SK-N-SH (cell line): ENCODE results near the gene TNFRSF4. TPM values are rescaled to one million over a fixed set of nuclear protein-coding genes. Genes with fewer than 3 reads are reported as not detected.
A peak's percentile ranks its signal among the peaks of the same experiment; 100 is the strongest.

Source experiments
- CTCF ChIA-PET: fragments of 300-600, 350-600 bp; formaldehyde crosslinking; extraction: SDS; loops from one replicate; lab custom pipeline; 2021; lab: Yijun Ruan, JAX
- POLR2A ChIA-PET: fragments of 350-600 bp; sonication (Branson Sonifier 250); formaldehyde crosslinking; extraction: SDS; loops from one replicate; lab custom pipeline; 2020; ENCODE audit warnings: antibody characterized with exemption, inconsistent platforms; lab: Yijun Ruan, JAX
- DNase-seq: peaks from one replicate; pipeline ENCODE4 v3.0.0; 2012
- H2AFZ ChIP-seq: fragments of 200-600 bp; sonication (generic); 2 replicates; pipeline ENCODE4 v1.8.1; 2016; ENCODE audit warnings: antibody characterized with exemption, mild to moderate bottlenecking, low read depth
- H3F3A ChIP-seq: fragments of 200-600 bp; sonication (generic); replicated peaks from 2 replicates; pipeline ENCODE3; 2016; ENCODE audit warnings: antibody characterized with exemption, mild to moderate bottlenecking; ENCODE audit not compliant: insufficient read depth
- H3K27ac ChIP-seq, 2 experiments: fragments of 200-500 bp in 1 of 2; fragments of 200-600 bp in 1 of 2; sonication (Bioruptor generic) in 1 of 2; sonication (generic), shearing (Covaris generic) in 1 of 2; 2 replicates each; pipeline versions ENCODE4 v1.5.1 to v1.6.1; 2014 to 2016; ENCODE audit warnings: low read depth in 2 of 2, inconsistent platforms in 1 of 2, low read length in 1 of 2, mild to moderate bottlenecking in 1 of 2, mixed read lengths in 1 of 2
- H3K27me3 ChIP-seq: fragments of 200-600 bp; sonication (generic), shearing (Covaris generic); 2 replicates; pipeline ENCODE4 v1.6.1; 2016; ENCODE audit warnings: mixed run types; ENCODE audit not compliant: insufficient read depth
- H3K36me3 ChIP-seq, 2 experiments: fragments of 200-500 bp in 1 of 2; fragments of 200-600 bp in 1 of 2; sonication (Bioruptor generic) in 1 of 2; sonication (generic) in 1 of 2; replicated peaks in 1 of 2; 2 replicates each; pipeline versions ENCODE3 to v1.5.1; 2014 to 2016; ENCODE audit warnings: low read length in 1 of 2, mild to moderate bottlenecking in 1 of 2; ENCODE audit not compliant: insufficient read depth in 2 of 2, control insufficient read depth in 1 of 2
- H3K4me1 ChIP-seq, 2 experiments: fragments of 200-500 bp in 1 of 2; fragments of 200-600 bp in 1 of 2; sonication (Bioruptor generic) in 1 of 2; sonication (generic), shearing (Covaris generic) in 1 of 2; 2 replicates each; pipeline versions ENCODE4 v1.5.1 to v1.6.1; 2014 to 2016; ENCODE audit warnings: low read depth in 1 of 2, low read length in 1 of 2, mixed run types in 1 of 2; ENCODE audit not compliant: insufficient read depth in 2 of 2, control insufficient read depth in 1 of 2
- H3K4me2 ChIP-seq: fragments of 200-600 bp; sonication (generic), shearing (Covaris generic); 2 replicates; pipeline ENCODE4 v1.6.1; 2017; ENCODE audit warnings: mixed run types
- H3K4me3 ChIP-seq, 2 experiments: fragments of 200-500 bp in 1 of 2; fragments of 200-600 bp in 1 of 2; sonication (Bioruptor generic) in 1 of 2; sonication (generic), shearing (Covaris generic) in 1 of 2; 2 replicates each; pipeline versions ENCODE4 v1.5.1 to v1.8.1; 2014 to 2016; ENCODE audit warnings: low read depth in 2 of 2, inconsistent platforms in 1 of 2, low read length in 1 of 2, mild to moderate bottlenecking in 1 of 2, mixed read lengths in 1 of 2, moderate library complexity in 1 of 2
- H3K79me2 ChIP-seq: fragments of 200-600 bp; sonication (generic); 2 replicates; pipeline ENCODE4 v1.8.1; 2017; ENCODE audit warnings: mild to moderate bottlenecking; ENCODE audit not compliant: insufficient read depth
- H3K9ac ChIP-seq: fragments of 200-600 bp; sonication (generic); 2 replicates; pipeline ENCODE4 v1.6.1; 2017; ENCODE audit warnings: mixed run types
- H3K9me2 ChIP-seq: fragments of 200-600 bp; sonication (generic); 2 replicates; pipeline ENCODE4 v1.6.1; 2017; ENCODE audit warnings: mixed run types
- H3K9me3 ChIP-seq: fragments of 200-600 bp; sonication (generic); 2 replicates; pipeline ENCODE4 v1.6.1; 2017; ENCODE audit warnings: mixed run types, mild to moderate bottlenecking, moderate library complexity
- H4K20me1 ChIP-seq: fragments of 200-600 bp; sonication (generic); 2 replicates; pipeline ENCODE4 v1.6.1; 2017; ENCODE audit warnings: mild to moderate bottlenecking, mixed run types; ENCODE audit not compliant: insufficient read depth
- CHD2 ChIP-seq: fragments of 150-350 bp; IDR thresholded peaks from 2 replicates; pipeline ENCODE4 v1.6.1; 2018; ENCODE audit warnings: low read length; ENCODE audit not compliant: partially characterized antibody
- ELF1 ChIP-seq: IDR thresholded peaks from 2 replicates; pipeline ENCODE4 v1.4.0; 2012
- FOSL2 ChIP-seq: IDR thresholded peaks from 2 replicates; pipeline ENCODE4 v1.4.0; 2012; ENCODE audit warnings: low read depth, mild to moderate bottlenecking, moderate library complexity, borderline replicate concordance
- FOXM1 ChIP-seq: IDR thresholded peaks from 2 replicates; pipeline ENCODE4 v1.4.0; 2012; ENCODE audit warnings: low read depth, mild to moderate bottlenecking
- GATA2 ChIP-seq: sonication (generic); formaldehyde crosslinking; IDR thresholded peaks from 2 replicates; pipeline ENCODE4 v1.5.0; 2020; ENCODE audit warnings: mild to moderate bottlenecking, missing genetic modification reagents
- JUND ChIP-seq: IDR thresholded peaks from 2 replicates; pipeline ENCODE4 v1.4.0; 2012
- MEF2A ChIP-seq: IDR thresholded peaks from 2 replicates; pipeline ENCODE4 v1.4.0; 2012; ENCODE audit warnings: low read depth, borderline replicate concordance
- MXI1 ChIP-seq: IDR thresholded peaks from 2 replicates; pipeline ENCODE4 v1.6.1; 2012; ENCODE audit warnings: mild to moderate bottlenecking, low read depth, low read length, improper control_type of control experiment
- NFIC ChIP-seq: IDR thresholded peaks from 2 replicates; pipeline ENCODE4 v1.4.0; 2012; ENCODE audit warnings: borderline replicate concordance
- RAD21 ChIP-seq: IDR thresholded peaks from 2 replicates; pipeline ENCODE4 v1.6.1; 2012; ENCODE audit warnings: mild to moderate bottlenecking, low read length
- RCOR1 ChIP-seq: fragments of 150-350 bp; IDR thresholded peaks from 2 replicates; pipeline ENCODE4 v1.6.1; 2017; ENCODE audit warnings: antibody characterized with exemption, low read length
- RFX5 ChIP-seq: IDR thresholded peaks from 2 replicates; pipeline ENCODE4 v1.6.1; 2012; ENCODE audit warnings: mild to moderate bottlenecking, improper control_type of control experiment, low read length
- RXRA ChIP-seq: IDR thresholded peaks from 2 replicates; pipeline ENCODE4 v1.4.0; 2012; ENCODE audit warnings: low read depth, mild to moderate bottlenecking, borderline replicate concordance
- SMC3 ChIP-seq: IDR thresholded peaks from 2 replicates; pipeline ENCODE4 v1.6.1; 2012; ENCODE audit warnings: low read depth, low read length, improper control_type of control experiment
- TEAD4 ChIP-seq: IDR thresholded peaks from 2 replicates; pipeline ENCODE4 v1.4.0; 2012; ENCODE audit warnings: mild to moderate bottlenecking, borderline replicate concordance; ENCODE audit not compliant: insufficient read depth
- YY1 ChIP-seq: IDR thresholded peaks from 2 replicates; pipeline ENCODE4 v1.4.0; 2012; ENCODE audit warnings: low read depth, mild to moderate bottlenecking
- WGBS: methylation state at CpG from one replicate; pipeline ENCODE4 v1.1.6; 2017; ENCODE audit warnings: low lambda C conversion rate; 5-methylcytosine and 5-hydroxymethylcytosine counted together
- polyA plus RNA-seq, 3 experiments: library from polyadenylated mRNA; depleted of rRNA; stranded (reverse); fragments of >200 nt; gene quantifications; 2 replicates each; pipeline ENCODE4 v1.2.3, GENCODE V29; 2012
- TF ChIP-seq, protein P1 (sequence below): fragments of 200-600 bp; sonication (generic); IDR thresholded peaks from 2 replicates; pipeline ENCODE4 v1.6.1; 2017; ENCODE audit warnings: antibody characterized with exemption, mild to moderate bottlenecking, moderate library complexity
- TF ChIP-seq, protein P2 (sequence below): fragments of 150-350 bp; IDR thresholded peaks from 2 replicates; pipeline ENCODE4 v1.6.1; 2016; ENCODE audit warnings: mild to moderate bottlenecking, low read depth, low read length

Gene TNFRSF4
- polyA plus RNA-seq, 1 of the 3 experiments (the other 2 are of a cell fraction), result not detected

DNA sequence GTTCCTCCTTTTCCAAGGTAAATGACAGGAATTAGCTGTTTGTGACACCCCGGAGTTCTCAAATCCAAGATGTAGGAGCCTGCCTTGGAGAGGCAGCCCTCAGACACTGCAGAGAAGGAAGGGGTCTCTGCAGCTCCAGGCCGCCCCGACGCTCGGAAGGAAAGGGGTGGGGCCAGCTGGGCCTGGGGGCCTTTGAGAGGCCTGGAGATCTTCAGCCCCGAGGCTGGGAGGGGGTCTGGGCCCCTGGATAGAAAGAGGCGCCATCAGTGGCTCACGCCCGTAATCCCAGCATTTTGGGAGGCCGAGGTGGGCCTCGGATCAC is 6.4 kb downstream of the TNFRSF4 start:
- no peaks in the 10 kb centered on the region for H3K36me3 ChIP-seq
- H2AFZ ChIP-seq, result no peak overlapping the region
- TF ChIP-seq YY1, result no peak
- no peak for TF ChIP-seq FOXM1
- TF ChIP-seq CHD2, result no peak
- no peak for TF ChIP-seq RFX5
- H3K27me3 ChIP-seq, result peaks cover 7% of the 10 kb centered on the region; the same call in 1 of the 2 replicates
- H3K4me1 ChIP-seq, result peaks cover 3 to 8% of the 10 kb centered on the region in 2 experiments; a peak in 1 of 4 replicates
- peak; percentile 41 for DNase-seq
- peak overlapping the region; percentile 62; the same call in 1 of the 2 replicates for H3K4me2 ChIP-seq
- H3K4me3 ChIP-seq, result no peak overlapping the region
- WGBS, result 43% methylated on average over 6 of the region's 11 CpGs
- no peak overlapping the region for H3K9ac ChIP-seq
- H3F3A ChIP-seq, result no peaks in the 10 kb centered on the region
- ChIA-PET POLR2A (no interaction called here), CTCF (interaction anchor here (1.1 to 1.4 kb wide), 4 partner anchors 24 to 175 kb away, joined by 3 to 9 read pairs (median 3); no protein-coding TSS in a partner anchor)
- H3K27ac ChIP-seq, result no peak overlapping the region
- H4K20me1 ChIP-seq, result no peaks in the 10 kb centered on the region
- no peaks in the 10 kb centered on the region for H3K9me3 ChIP-seq
- H3K79me2 ChIP-seq, result no peaks in the 10 kb centered on the region
- H3K9me2 ChIP-seq, result no peaks in the 10 kb centered on the region

DNA sequence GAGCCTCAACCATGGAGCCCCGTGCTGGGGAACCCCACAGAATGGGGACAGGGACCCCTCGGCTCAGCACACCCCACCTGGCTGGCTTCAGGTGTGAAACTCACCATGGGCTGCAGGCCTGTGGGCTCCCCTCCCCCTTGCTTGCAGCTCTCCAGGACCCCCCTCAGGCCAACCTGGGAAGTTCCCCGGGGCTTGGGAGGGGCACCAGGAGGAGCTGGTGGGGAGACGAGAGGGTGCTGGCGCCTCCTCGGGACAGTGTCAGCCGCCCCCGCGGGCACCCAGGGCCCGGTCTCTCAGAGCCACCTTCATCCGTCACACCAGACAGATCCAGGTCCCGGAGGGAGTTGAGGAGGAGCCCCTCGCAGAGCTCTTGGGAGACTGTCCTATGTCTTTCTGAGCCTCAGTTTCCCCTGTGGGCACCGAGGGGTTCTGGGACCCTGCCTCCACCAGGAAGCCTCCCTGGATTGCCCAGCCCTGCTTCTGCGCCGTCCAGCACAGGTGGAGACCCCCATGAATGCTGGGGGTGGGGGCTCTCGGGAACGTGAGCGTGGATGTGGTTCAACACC is 6.9 kb downstream of the TNFRSF4 start:
- Histone ChIP-seq H4K20me1 (no peaks in the 10 kb centered on the region), H3K9me3 (no peaks in the 10 kb centered on the region), H3F3A (no peaks in the 10 kb centered on the region), H2AFZ (no peak overlapping the region), H3K27me3 (peaks cover 7% of the 10 kb centered on the region; the same call in 1 of the 2 replicates), H3K9me2 (no peaks in the 10 kb centered on the region), H3K9ac (no peak overlapping the region), H3K36me3 (no peaks in the 10 kb centered on the region), H3K79me2 (no peaks in the 10 kb centered on the region), H3K4me1 (peaks cover 3 to 8% of the 10 kb centered on the region in 2 experiments; a peak in 1 of 4 replicates), H3K27ac (no peak overlapping the region), H3K4me2 (no peak overlapping the region), H3K4me3 (no peak overlapping the region)
- TF ChIP-seq YY1 (no peak), RXRA (no peak), FOSL2 (no peak), MXI1 (no peak)
- DNase-seq, result peak; percentile 62
- ChIA-PET POLR2A (no interaction called here), CTCF (interaction anchor here (1.1 to 1.4 kb wide), 4 partner anchors 24 to 175 kb away, joined by 3 to 9 read pairs (median 3); no protein-coding TSS in a partner anchor)
- WGBS, result 0% methylated on average over 1 of the region's 19 CpGs

DNA sequence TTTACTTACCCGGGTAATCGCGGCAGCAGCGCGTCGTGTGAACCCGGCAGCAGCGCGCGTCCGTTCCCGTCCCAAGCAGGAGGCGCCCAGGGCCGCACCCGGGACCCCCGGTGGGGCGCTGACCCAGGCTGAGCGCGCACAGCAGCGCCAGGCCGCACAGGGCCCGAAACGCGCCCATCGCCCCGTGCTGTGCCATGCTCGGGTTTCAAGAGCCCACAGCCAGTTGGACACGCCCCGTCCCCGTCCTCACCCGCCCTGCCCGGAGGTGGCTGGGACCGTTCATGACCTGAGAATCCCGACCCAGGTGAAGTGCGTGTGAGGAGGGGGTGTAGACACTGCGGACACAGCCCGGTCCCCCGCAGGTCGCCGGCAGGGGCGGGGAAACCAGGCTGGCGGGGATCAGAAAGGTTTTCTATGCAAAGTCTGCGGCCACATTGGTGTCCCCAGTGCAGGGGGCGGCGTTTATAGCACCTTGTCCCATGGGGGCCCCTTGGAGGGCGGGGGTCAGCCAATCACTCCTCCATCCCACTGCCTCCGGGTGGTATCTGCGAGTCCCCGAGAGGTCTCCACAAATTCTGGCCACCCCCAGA is 7.5 kb downstream of the TNFRSF4 start, which contains the start of gene TNFRSF18:
Gene TNFRSF18 (minus strand): TSS at position 217 of the 590 bp plus-strand sequence. CDS start 21 bp downstream, at position 196.
- H3K4me1 ChIP-seq, result peaks cover 3 to 8% of the 10 kb centered on the region in 2 experiments; a peak in 1 of 4 replicates
- H3K9me2 ChIP-seq, result no peaks in the 10 kb centered on the region
- CTCF ChIA-PET, result interaction anchor here (1.3 to 3.8 kb wide), 2 partner anchors 84 to 174 kb away, joined by 3 to 16 read pairs; no protein-coding TSS in a partner anchor
- TF ChIP-seq, protein P1, sequence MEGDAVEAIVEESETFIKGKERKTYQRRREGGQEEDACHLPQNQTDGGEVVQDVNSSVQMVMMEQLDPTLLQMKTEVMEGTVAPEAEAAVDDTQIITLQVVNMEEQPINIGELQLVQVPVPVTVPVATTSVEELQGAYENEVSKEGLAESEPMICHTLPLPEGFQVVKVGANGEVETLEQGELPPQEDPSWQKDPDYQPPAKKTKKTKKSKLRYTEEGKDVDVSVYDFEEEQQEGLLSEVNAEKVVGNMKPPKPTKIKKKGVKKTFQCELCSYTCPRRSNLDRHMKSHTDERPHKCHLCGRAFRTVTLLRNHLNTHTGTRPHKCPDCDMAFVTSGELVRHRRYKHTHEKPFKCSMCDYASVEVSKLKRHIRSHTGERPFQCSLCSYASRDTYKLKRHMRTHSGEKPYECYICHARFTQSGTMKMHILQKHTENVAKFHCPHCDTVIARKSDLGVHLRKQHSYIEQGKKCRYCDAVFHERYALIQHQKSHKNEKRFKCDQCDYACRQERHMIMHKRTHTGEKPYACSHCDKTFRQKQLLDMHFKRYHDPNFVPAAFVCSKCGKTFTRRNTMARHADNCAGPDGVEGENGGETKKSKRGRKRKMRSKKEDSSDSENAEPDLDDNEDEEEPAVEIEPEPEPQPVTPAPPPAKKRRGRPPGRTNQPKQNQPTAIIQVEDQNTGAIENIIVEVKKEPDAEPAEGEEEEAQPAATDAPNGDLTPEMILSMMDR, result no peak
- TF ChIP-seq MEF2A (no peak), NFIC (no peak), SMC3 (no peak), TEAD4 (no peak), CHD2 (no peak), RFX5 (no peak), MXI1 (no peak), GATA2 (CRISPR knock-in tag) (no peak), ELF1 (no peak), RAD21 (no peak), FOSL2 (no peak), JUND (no peak), RCOR1 (no peak), YY1 (no peak)
- TF ChIP-seq, protein P2, sequence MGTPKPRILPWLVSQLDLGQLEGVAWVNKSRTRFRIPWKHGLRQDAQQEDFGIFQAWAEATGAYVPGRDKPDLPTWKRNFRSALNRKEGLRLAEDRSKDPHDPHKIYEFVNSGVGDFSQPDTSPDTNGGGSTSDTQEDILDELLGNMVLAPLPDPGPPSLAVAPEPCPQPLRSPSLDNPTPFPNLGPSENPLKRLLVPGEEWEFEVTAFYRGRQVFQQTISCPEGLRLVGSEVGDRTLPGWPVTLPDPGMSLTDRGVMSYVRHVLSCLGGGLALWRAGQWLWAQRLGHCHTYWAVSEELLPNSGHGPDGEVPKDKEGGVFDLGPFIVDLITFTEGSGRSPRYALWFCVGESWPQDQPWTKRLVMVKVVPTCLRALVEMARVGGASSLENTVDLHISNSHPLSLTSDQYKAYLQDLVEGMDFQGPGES, result no peak
- 0% methylated on average over 4 of the region's 49 CpGs for WGBS
- H3K9ac ChIP-seq, result no peak within 1 kb of the TSS
- H3K4me3 ChIP-seq, result no peak within 1 kb of the TSS
- H2AFZ ChIP-seq, result no peak within 1 kb of the TSS
- no peaks in the 10 kb centered on the region for H3K9me3 ChIP-seq
- no peaks in the 10 kb centered on the region for H3K79me2 ChIP-seq
- H4K20me1 ChIP-seq, result no peaks in the 10 kb centered on the region
- no peak within 1 kb of the TSS for H3K4me2 ChIP-seq
- H3K27me3 ChIP-seq, result peaks cover 7% of the 10 kb centered on the region; the same call in 1 of the 2 replicates
- POLR2A ChIA-PET, result no interaction called here
- H3F3A ChIP-seq, result no peaks in the 10 kb centered on the region
- peak; percentile 48 for DNase-seq
- no peaks in the 10 kb centered on the region for H3K36me3 ChIP-seq
- H3K27ac ChIP-seq, result no peak within 1 kb of the TSS
